Panc1 (cell line): Measurements from ENCODE around the gene SCAMP1. TPM values are rescaled to one million over a fixed set of nuclear protein-coding genes. Genes with fewer than 3 reads are reported as not detected.

Experiments used
- ATAC-seq: fragments of 200-7000 bp; cut with Tn5 transposase; 2 replicates; pipeline ENCODE4 v1.9.1; 2020; ENCODE audit warnings: mild to moderate bottlenecking, moderate library complexity
- BruUV-seq: library from RNA; stranded (reverse); fragments of 400-500 nt; replicated peaks from 2 replicates; lab custom pipeline; 2021; lab: Mats Ljungman, UMichigan
- CTCF ChIA-PET: fragments of 300-600 bp; sonication (Branson Sonifier 250); formaldehyde crosslinking; loops from one replicate; lab custom pipeline; 2022; ENCODE audit warnings: antibody characterized with exemption; lab: Charles Lee
- POLR2A ChIA-PET: fragments of 300-600 bp; sonication (Branson Sonifier 250); formaldehyde crosslinking; loops from one replicate; lab custom pipeline; 2022; ENCODE audit warnings: antibody characterized with exemption; lab: Charles Lee
- DNase-seq: peaks from one replicate; pipeline ENCODE4 v3.0.0-alpha.2; 2010; ENCODE audit warnings: low read depth, low spot score
- H3K27ac ChIP-seq: 2 replicates; pipeline ENCODE4 v1.5.1; 2011; ENCODE audit warnings: mild to moderate bottlenecking, low read length, inconsistent platforms
- H3K27me3 ChIP-seq: fragments of 200-500 bp; sonication (Bioruptor generic); 2 replicates; pipeline ENCODE4 v1.6.0; 2014; ENCODE audit warnings: low read length, inconsistent platforms; ENCODE audit not compliant: control insufficient read depth, insufficient read depth
- H3K36me3 ChIP-seq: fragments of 200-500 bp; sonication (Bioruptor generic); 2 replicates; pipeline ENCODE4 v1.5.1; 2014; ENCODE audit warnings: inconsistent platforms, mild to moderate bottlenecking, low read length, moderate library complexity; ENCODE audit not compliant: control insufficient read depth, insufficient read depth
- H3K4me1 ChIP-seq: 2 replicates; pipeline ENCODE4 v1.5.1; 2011; ENCODE audit warnings: inconsistent platforms, mild to moderate bottlenecking, low read length, moderate library complexity; ENCODE audit not compliant: control insufficient read depth, insufficient read depth
- H3K4me3 ChIP-seq, 2 experiments: 2 replicates each; pipeline ENCODE4 v1.5.1; 2011 to 2012; ENCODE audit warnings: low read depth in 2 of 2, low read length in 2 of 2, mild to moderate bottlenecking in 2 of 2, inconsistent platforms in 1 of 2, moderate library complexity in 1 of 2
- H3K9me3 ChIP-seq: fragments of 200-500 bp; sonication (Bioruptor generic); 2 replicates; pipeline ENCODE4 v1.5.1; 2014; ENCODE audit warnings: low read depth, mild to moderate bottlenecking, inconsistent platforms, low read length, moderate library complexity; ENCODE audit not compliant: control insufficient read depth, insufficient read depth
- CTCF ChIP-seq: fragments of 450-650 bp; IDR thresholded peaks from 2 replicates; pipeline ENCODE4 v1.5.1; 2017; ENCODE audit warnings: mild to moderate bottlenecking
- POLR2AphosphoS5 ChIP-seq: IDR thresholded peaks from 2 replicates; pipeline ENCODE4 v1.6.1; 2012; ENCODE audit warnings: mild to moderate bottlenecking, low read depth, low read length, moderate library complexity
- REST ChIP-seq, 2 experiments: IDR thresholded peaks; 2 replicates each; pipeline ENCODE4 v1.6.1; 2011 to 2012; ENCODE audit warnings: low read depth in 2 of 2, control low read depth in 1 of 2, low read length in 1 of 2, mild to moderate bottlenecking in 1 of 2, moderate library complexity in 1 of 2; ENCODE audit not compliant: insufficient read depth in 1 of 2
- SIN3A ChIP-seq: IDR thresholded peaks from 2 replicates; pipeline ENCODE4 v1.6.1; 2012; ENCODE audit warnings: low read depth, mild to moderate bottlenecking, low read length, moderate library complexity, borderline replicate concordance; ENCODE audit not compliant: insufficient read depth
- TCF7L2 ChIP-seq: IDR thresholded peaks from 2 replicates; pipeline ENCODE4 v1.6.1; 2011; ENCODE audit warnings: mild to moderate bottlenecking, low read depth, low read length, inconsistent platforms
- in situ Hi-C: cut with HindIII; loops from 2 replicates; pipeline ENCODE4 v1.10.0; 2016; ENCODE audit warnings: low sequenced_read_pairs, low pct_unique_long_range_greater_than_20kb
- intact Hi-C: fragments of 100-400 bp; cut with micrococcal nuclease; formaldehyde crosslinking; loops from one replicate; pipeline ENCODE4 v1.10.0; 2022; ENCODE audit not compliant: unreplicated experiment
- total RNA-seq: library from RNA; stranded (reverse); gene quantifications from one replicate; pipeline ENCODE4 v1.2.1, GENCODE V29; 2021; ENCODE audit not compliant: unreplicated experiment

SCAMP1 gene
- total RNA-seq, 1 experiment from 2014 or later: 51.3 TPM

- TF ChIP-seq POLR2AphosphoS5 (no peak), REST (IDR thresholded peaks at IDR 0.05; ENCODE audit: insufficient read depth in 1 of 2, low read depth in 2 of 2, low read length in 1 of 2) (no peak), SIN3A (no peak), TCF7L2 (no peak), CTCF (no peak)
- no peak overlapping the region for H3K4me3 ChIP-seq
- no peaks in the 10 kb centered on the region for H3K9me3 ChIP-seq
- no peaks in the 10 kb centered on the region for H3K36me3 ChIP-seq
- H3K27ac ChIP-seq: no peak overlapping the region
- intact Hi-C loops: no loop called here
- no peaks in the 10 kb centered on the region for H3K4me1 ChIP-seq
- no peaks in the 10 kb centered on the region for H3K27me3 ChIP-seq
- POLR2A ChIA-PET: interaction anchor here (0.7 kb wide), 1 partner anchor 593 kb away, joined by 3 read pairs; no protein-coding TSS in a partner anchor
- CTCF ChIA-PET: no interaction called here
- BruUV-seq: no TSS peak
- ATAC-seq (no peak), DNase-seq (no peak)
- in situ Hi-C loops: no loop called here
Observed at GRCh38 chr5:78328585-78329173, 31.7 kb upstream of the SCAMP1 start.

GRCh38 chr5:78331523-78332080, 28.8 kb upstream of the SCAMP1 start:
- H3K27me3 ChIP-seq: no peaks in the 10 kb centered on the region
- BruUV-seq: no TSS peak
- no peak overlapping the region for H3K4me3 ChIP-seq
- DNase-seq (no peak), ATAC-seq (no peak)
- no peak overlapping the region for H3K27ac ChIP-seq
- ChIA-PET CTCF (no interaction called here), POLR2A (interaction anchor here (0.6 kb wide), 1 partner anchor 32 kb away, joined by 4 read pairs; no protein-coding TSS in a partner anchor)
- H3K9me3 ChIP-seq: no peaks in the 10 kb centered on the region
- TF ChIP-seq TCF7L2 (no peak), POLR2AphosphoS5 (no peak), SIN3A (no peak), REST (IDR thresholded peaks at IDR 0.05; ENCODE audit: insufficient read depth in 1 of 2, low read depth in 2 of 2, low read length in 1 of 2) (no peak), CTCF (no peak)
- in situ Hi-C loops: no loop called here
- H3K36me3 ChIP-seq: no peaks in the 10 kb centered on the region
- intact Hi-C loops: no loop called here
- no peaks in the 10 kb centered on the region for H3K4me1 ChIP-seq
